NCI-H2029 treated with DMSO at 0.1 percent for 48 hours (cell line): ENCODE results near the gene SPNS2.

Experiments used
- DNase-seq: peaks from one replicate; lab custom pipeline; 2025; lab: John Stamatoyannopoulos, UW

Gene SPNS2

DNA sequence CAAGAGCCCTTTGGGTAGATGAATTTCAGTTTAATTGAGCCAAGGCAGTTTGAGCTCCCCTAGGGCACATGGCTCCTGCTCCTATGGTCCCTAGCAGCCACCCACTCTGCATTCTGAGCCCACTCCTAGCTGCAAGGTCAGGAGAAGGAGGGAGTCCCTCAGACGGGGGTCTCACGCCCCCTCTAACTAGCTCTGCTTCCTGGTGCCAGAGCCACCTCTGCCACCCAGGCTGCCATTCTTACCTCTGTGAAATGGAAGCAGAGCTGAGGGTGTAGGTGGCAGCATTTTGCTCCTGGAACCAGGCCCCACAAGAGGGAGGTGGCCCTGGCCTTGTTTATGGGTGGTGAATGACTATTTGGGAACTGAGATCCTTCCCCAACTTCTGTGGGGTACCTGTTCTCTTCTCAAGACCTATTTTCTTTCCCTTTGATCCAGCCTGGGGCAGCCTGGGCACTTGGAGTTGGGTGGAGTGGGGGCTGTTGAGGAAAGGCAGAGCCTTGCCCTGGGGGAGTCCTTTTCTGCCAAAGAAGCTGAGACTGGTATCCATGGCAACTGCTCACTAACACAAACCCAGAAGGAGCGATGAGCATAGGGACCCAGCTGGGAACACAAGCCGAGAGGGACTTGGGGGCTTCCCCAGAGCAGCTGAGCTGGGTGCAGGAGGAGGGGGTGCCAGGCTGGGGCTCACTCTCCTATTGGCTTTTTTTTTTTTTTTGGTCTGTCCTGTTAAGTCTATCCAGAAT lies 4.8 kb downstream of the SPNS2 start:
- DNase-seq = no peak

- no peak for DNase-seq
These were observed 5.5 kb downstream of the SPNS2 start for GRCh38 chr17:4504188-4504587.

DNA sequence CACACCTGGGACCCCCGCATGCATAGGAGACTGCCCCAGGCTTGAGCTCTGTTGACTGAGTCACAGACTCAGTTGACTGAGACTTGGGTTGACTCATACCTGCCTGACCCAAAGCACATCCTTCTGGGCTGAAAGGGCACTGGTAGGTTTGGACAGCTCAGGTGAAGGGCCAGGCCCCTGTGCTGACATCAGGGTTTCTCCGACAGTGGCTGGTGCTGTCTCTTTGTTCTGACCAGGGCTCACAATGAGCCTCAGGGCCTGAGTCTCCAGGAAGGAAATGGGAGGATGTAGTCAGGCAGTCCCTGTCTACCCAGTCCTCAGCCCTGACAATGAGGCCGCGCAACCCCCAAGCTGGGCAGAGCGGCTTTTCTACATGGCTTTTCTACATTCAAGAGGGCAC lies 6.5 kb downstream of the SPNS2 start:
- no peak for DNase-seq

GRCh38 chr17:4506175-4506813 lies 7.6 kb downstream of the SPNS2 start:
- no peak for DNase-seq

DNA sequence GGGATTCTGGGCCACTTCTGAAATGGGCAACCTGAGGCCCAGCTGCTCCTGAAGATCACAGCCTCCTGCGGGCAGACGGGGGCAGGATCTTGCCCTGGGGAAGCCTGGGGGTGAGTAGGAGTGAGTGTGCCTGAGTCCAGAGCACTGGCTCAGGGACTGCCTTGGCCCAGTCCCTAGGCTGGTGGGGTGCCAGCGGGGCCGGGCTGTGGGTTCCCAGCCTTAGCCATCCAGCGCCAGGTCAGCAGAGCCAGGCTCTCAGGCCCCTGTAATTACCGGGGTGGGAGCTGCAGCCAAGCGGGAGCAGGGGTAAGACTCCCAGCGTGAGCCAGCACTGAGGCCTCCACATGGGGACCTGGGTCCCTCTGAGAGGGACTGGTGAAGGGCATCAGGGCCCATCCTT lies 8.2 kb downstream of the SPNS2 start:
- no peak for DNase-seq

GRCh38 chr17:4507361-4508111 lies 8.9 kb downstream of the SPNS2 start:
- no peak for DNase-seq

GRCh38 chr17:4508207-4508606 lies 9.5 kb downstream of the SPNS2 start:
- DNase-seq = no peak

DNA sequence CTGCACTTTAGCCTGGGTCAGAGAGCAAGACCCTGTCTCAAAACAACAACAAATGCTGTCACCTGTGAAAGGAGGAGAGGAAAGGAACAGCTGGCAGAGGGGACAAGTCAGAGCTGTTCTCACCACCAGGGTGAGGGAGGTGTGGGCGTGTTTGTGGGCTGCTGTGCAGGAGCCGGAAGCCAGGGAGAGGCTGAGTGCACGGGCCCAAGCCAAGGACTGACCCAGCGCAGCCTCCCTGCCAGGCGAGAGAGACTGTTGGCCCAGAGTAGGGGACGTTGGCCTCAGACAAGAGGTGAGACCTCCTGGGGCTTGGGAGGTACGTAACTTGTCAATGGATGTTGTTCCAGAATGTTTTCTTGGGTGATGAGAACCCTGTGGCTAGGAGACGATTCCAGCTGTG lies 10.7 kb downstream of the SPNS2 start:
- DNase-seq = no peak

DNA sequence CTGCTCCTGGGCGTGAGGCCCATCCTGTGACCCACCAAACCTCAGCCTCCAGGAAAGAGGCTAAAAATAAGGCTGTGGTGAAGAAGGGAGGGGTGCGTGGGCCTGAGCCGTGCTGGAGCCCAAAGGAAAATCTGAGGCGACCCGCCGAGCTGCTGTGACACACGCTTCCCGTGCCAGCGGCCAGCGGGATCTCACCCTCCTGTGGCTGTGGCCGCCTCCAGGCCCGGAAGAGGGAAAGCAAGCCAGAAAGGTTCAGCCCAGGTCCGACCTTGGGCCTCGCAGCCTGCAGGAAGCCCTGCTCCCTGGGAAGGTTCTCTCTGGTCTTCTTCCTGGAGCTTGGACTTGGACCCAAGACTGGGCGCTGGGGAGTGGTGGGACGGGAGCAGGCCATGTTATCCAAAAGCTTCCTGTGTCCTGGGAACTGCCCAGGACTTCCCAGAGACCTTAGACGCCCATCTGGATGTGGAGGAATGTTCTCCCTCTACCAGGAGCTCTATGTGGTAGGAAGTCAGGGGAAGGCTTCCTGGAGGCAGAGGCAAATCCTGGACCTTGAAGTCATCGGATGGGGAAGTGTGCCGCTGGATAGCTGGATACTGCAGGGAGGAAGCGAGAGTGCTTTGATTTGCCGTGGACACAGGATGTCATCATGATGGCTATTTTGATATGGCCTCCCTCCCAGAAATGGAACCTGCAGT lies 11.4 kb downstream of the SPNS2 start:
- DNase-seq = no peak

DNA sequence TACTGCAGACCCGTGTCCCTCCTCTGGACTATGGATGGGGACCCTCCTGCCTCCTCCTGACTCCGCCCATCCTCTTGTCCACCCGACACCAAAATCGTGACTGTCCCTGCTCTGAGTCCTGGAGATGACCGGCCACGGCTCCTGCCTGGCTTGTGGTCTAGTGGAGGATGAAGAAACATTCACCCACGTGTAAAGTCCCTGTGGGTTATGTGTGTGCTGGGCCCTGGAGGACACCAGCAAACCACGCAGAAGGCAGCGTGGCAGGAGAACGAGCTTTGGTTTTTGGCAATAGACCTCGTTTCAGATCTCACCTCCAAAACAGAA lies 11.9 kb downstream of the SPNS2 start:
- no peak for DNase-seq

- DNase-seq = no peak
These were observed 12.7 kb downstream of the SPNS2 start for GRCh38 chr17:4511199-4511932.

DNA sequence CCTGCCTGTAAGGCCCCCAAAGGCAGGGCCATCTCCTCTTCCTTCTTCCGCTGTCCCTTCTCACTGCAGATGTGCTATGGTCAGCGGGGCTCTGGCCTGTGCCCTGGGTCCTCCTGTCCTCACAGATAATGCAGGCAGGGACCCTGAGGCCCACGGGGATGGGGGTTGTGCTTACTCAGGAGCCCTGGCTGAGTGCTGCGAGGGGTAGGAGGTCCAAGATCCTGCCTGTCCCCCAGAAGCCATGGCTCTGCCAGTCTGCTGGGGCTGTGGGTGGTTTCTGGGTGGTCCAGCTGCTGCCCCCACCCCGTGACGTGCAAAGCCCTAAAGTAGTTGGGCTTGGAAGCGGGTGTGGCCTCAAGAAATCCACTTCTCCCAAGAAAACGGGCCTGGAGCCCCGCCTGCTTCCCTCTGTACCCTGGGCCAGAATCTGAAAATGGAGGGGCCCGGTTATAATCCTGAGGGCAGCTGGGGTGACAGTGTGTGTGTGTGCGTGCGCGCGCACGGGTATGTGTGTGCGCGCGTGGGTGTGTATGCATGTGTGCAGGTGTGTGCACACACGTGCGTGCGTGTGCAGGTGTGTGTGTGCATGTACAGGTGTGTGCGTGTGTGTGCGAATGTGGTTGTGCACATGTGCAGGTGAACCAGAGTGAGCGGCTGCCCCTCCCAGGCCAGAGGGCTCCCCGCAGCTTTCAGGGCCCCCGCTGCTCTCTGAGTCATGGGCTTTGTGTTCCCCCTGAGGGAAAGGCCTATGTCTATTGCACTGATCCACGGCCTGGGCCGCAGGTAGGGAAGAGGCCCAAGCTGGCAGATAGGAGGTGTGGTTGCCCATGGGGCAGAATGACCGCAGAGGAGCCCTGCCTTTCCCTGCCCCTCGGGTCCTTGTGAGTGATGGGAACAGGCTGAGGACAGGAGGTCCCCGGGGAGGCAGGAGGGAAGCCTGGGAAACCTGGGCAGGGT lies 13.8 kb downstream of the SPNS2 start:
- no peak for DNase-seq

- DNase-seq = no peak
These were observed 14.7 kb downstream of the SPNS2 start for GRCh38 chr17:4513113-4514032.

DNA sequence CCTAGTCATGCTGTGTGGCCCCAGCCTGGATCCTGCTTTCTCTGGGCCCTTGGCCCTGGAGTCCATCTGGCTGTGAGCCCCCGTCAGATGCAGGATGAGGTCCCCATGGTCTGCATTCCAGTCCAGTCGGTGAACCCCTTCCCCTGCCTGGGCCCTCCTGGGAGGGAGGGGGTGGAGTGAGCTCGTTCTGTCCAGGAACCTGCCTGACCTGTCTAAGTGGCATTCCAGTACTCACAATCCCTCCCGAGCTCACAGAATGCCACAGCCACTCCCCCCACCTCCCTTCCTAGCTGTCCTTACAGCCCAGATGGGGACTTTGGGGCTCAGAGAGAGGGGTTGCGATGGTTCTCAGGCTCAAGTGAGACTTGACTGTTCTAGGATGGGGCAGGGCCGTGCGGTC lies 15.5 kb downstream of the SPNS2 start:
- no peak for DNase-seq

GRCh38 chr17:4514779-4515178 lies 16.1 kb downstream of the SPNS2 start:
- DNase-seq = no peak

- DNase-seq = no peak
These were observed 16.8 kb downstream of the SPNS2 start for GRCh38 chr17:4515501-4515900.

DNA sequence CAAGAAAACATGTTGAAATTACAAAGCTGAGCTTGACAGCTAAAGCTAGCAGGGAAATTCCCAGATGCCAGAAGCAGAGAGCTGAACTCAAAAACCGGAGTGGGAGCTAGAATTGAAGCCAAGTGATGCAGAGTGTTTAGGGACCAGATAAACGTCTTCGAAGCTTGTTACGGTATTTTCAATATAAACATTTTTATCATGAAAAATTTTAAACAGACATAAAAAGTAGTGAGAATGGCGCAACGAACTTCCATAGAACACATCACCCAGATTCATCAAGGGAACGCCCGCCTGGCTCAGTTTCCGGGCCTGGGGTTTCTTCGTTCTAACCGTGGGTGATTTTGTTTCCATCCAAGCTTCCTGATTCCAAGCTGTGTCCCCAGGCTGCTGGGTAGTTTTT lies 18.1 kb downstream of the SPNS2 start:
- no peak for DNase-seq

- DNase-seq = no peak
These were observed 20.2 kb downstream of the SPNS2 start for GRCh38 chr17:4518901-4519300.

DNA sequence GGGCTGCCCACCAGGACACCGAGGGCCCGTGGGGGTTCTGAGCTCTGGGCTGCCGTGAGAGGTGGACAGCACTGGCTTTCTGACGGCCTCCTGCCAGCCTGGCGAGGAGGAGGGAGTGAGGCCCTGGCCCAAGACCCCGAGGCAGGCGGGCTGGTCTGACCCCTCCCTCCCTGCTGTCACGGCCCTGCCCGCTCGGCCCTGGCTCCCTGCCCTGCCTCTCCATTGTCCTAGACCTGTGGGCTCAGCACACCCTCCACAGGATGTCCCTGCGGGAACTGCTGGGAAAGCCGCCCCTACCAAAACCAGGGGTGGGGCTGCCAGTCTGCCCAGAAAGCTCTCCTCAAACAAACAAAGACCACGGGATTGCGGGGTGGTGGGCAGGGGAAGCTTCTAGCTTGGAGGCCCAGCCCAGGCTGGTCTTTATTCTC lies 20.7 kb downstream of the SPNS2 start:
- DNase-seq = no peak
